Gastroesophageal sphincter (tissue), 3 donors: ENCODE data around the gene HNRNPD.
"Not testable (repeated sequence)": the region's sequence is repeated elsewhere in the genome, so short reads cannot be mapped to it uniquely, and the experiment has no call there.

Source experiments
- EP300 ChIP-seq: sonication (generic); formaldehyde crosslinking; IDR thresholded peaks from one replicate; pipeline ENCODE4 v1.6.1; 2017; ENCODE audit warnings: antibody characterized with exemption, mild to moderate bottlenecking
- POLR2A ChIP-seq, 2 donors: fragments of 450-650 bp; IDR thresholded peaks; one replicate each; pipeline ENCODE4 v1.6.1; 2017; ENCODE audit warnings: antibody characterized with exemption in 2 of 2, mild to moderate bottlenecking in 2 of 2, moderate library complexity in 1 of 2
- POLR2AphosphoS5 ChIP-seq: sonication (generic); formaldehyde crosslinking; IDR thresholded peaks from one replicate; pipeline ENCODE4 v1.6.1; 2017; ENCODE audit warnings: antibody characterized with exemption
- TF ChIP-seq, protein P1 (sequence below), 4 experiments: fragments of 200-600 bp in 2 of 4; fragments of 450-650 bp in 2 of 4; sonication (generic) in 1 of 4; IDR thresholded peaks; one replicate each; pipeline ENCODE4 v1.5.1; 2017 to 2019; ENCODE audit warnings: antibody characterized with exemption in 4 of 4, mild to moderate bottlenecking in 2 of 4, moderate library complexity in 2 of 4

DNA sequence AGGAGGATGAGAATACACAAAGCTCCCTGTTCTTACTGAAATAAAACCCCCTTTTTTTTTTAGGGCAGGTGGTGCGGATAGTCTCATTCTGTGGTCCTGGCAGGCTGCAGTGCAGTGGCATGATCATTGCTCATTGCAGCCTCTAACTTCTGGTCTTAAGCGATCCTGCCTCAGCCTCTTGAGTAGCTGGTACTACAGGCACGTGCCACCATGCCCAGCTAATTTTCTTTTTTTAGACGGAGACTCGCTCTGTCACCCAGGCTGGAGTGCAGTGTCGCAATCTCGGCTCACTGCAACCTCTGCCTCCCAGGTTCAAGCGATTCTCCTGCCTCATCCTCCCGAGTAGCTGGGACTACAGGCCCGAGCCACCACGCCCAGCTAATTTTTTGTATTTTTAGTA, 41.3 kb upstream of the HNRNPD start:
- not testable (repeated sequence) for TF ChIP-seq POLR2AphosphoS5; POLR2A (IDR thresholded peaks at IDR 0.05); EP300
- TF ChIP-seq, protein P1, sequence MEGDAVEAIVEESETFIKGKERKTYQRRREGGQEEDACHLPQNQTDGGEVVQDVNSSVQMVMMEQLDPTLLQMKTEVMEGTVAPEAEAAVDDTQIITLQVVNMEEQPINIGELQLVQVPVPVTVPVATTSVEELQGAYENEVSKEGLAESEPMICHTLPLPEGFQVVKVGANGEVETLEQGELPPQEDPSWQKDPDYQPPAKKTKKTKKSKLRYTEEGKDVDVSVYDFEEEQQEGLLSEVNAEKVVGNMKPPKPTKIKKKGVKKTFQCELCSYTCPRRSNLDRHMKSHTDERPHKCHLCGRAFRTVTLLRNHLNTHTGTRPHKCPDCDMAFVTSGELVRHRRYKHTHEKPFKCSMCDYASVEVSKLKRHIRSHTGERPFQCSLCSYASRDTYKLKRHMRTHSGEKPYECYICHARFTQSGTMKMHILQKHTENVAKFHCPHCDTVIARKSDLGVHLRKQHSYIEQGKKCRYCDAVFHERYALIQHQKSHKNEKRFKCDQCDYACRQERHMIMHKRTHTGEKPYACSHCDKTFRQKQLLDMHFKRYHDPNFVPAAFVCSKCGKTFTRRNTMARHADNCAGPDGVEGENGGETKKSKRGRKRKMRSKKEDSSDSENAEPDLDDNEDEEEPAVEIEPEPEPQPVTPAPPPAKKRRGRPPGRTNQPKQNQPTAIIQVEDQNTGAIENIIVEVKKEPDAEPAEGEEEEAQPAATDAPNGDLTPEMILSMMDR (IDR thresholded peaks at IDR 0.05), result not testable (repeated sequence)
